B cell (primary cell): Measurements from ENCODE around the gene TAF1B. TPM values are rescaled to one million over a fixed set of nuclear protein-coding genes. Genes with fewer than 3 reads are reported as not detected.

ENCODE experiments used
- ATAC-seq: fragments of 200-7000 bp; cut with Tn5 transposase; one replicate; pipeline ENCODE4 v1.10.0; 2021; ENCODE audit warnings: low read depth, mild to moderate bottlenecking, moderate number of reproducible peaks, moderate library complexity
- CTCF ChIA-PET: fragments of 350-600 bp; sonication (Branson Sonifier 250); formaldehyde crosslinking; loops from one replicate; lab custom pipeline; 2021; ENCODE audit warnings: antibody characterized with exemption, inconsistent platforms; lab: Charles Lee
- POLR2A ChIA-PET: fragments of 350-600 bp; sonication (Branson Sonifier 250); formaldehyde crosslinking; loops from one replicate; lab custom pipeline; 2021; ENCODE audit warnings: antibody characterized with exemption; lab: Charles Lee
- DNase-seq: peaks from one replicate; pipeline ENCODE4 v3.0.0; 2013
- H2AFZ ChIP-seq: 2 replicates; pipeline ENCODE4 v1.6.1; 2012; ENCODE audit warnings: mild to moderate bottlenecking, low read depth, low read length; ENCODE audit not compliant: insufficient read depth, poor library complexity, severe bottlenecking
- H3K27ac ChIP-seq, 2 donors: 1 replicate in 1 of 2; 2 replicates in 1 of 2; pipeline ENCODE4 v1.5.1; 2012 to 2013; ENCODE audit warnings: low read length in 2 of 2, mild to moderate bottlenecking in 2 of 2, moderate library complexity in 1 of 2
- H3K27me3 ChIP-seq, 4 experiments: fragments of 200-600 bp in 1 of 4; sonication (generic) in 1 of 4; replicated peaks in 1 of 4; 1 replicate in 2 of 4; 2 replicates in 2 of 4; pipeline versions ENCODE4 v1.6.1 to v1.7.0; 2013 to 2016; ENCODE audit warnings: low read length in 3 of 4, mild to moderate bottlenecking in 2 of 4, mixed read lengths in 1 of 4, moderate library complexity in 1 of 4; ENCODE audit not compliant: insufficient read depth in 4 of 4, control insufficient read depth in 3 of 4; ENCODE audit errors: control extremely low read depth in 1 of 4
- H3K36me3 ChIP-seq, 2 experiments: replicated peaks in 1 of 2; 1 replicate in 1 of 2; 2 replicates in 1 of 2; pipeline versions ENCODE4 v1.6.1 to v1.7.1; 2013; ENCODE audit warnings: low read length in 1 of 2; ENCODE audit not compliant: insufficient read depth in 2 of 2, control insufficient read depth in 1 of 2; ENCODE audit errors: control extremely low read depth in 1 of 2, extremely low read depth in 1 of 2
- H3K4me1 ChIP-seq, 2 donors: fragments of 200-600 bp in 1 of 2; sonication (generic) in 1 of 2; 1 replicate in 1 of 2; 2 replicates in 1 of 2; pipeline versions ENCODE4 v1.5.1 to v1.6.1; 2013 to 2017; ENCODE audit warnings: low read length in 2 of 2; ENCODE audit not compliant: control insufficient read depth in 2 of 2, insufficient read depth in 2 of 2
- H3K4me2 ChIP-seq: replicated peaks from 2 replicates; pipeline ENCODE3; 2012; ENCODE audit warnings: mild to moderate bottlenecking, low read depth, low read length; ENCODE audit not compliant: poor library complexity, severe bottlenecking
- H3K4me3 ChIP-seq, 5 experiments: fragments of 200-600 bp in 1 of 5; sonication (generic) in 1 of 5; 1 replicate in 3 of 5; 2 replicates in 2 of 5; pipeline versions ENCODE4 v1.5.1 to v1.7.0; 2011 to 2016; ENCODE audit warnings: low read length in 4 of 5, mild to moderate bottlenecking in 4 of 5, low read depth in 2 of 5, control low read depth in 1 of 5, moderate library complexity in 1 of 5; ENCODE audit not compliant: insufficient read depth in 1 of 5; ENCODE audit errors: control extremely low read depth in 1 of 5, extremely low read depth in 1 of 5
- H3K79me2 ChIP-seq: fragments of 200-600 bp; sonication (generic); one replicate; pipeline ENCODE4 v1.6.0; 2016; ENCODE audit warnings: low read length; ENCODE audit not compliant: control insufficient read depth, insufficient read depth
- H3K9ac ChIP-seq: fragments of 200-600 bp; sonication (generic); 2 replicates; pipeline ENCODE4 v1.6.1; 2017; ENCODE audit warnings: mild to moderate bottlenecking, low read length, moderate library complexity
- H3K9me3 ChIP-seq, 3 donors: one replicate each; pipeline versions ENCODE4 v1.6.1 to v1.7.1; 2013; ENCODE audit warnings: low read length in 2 of 3; ENCODE audit not compliant: control insufficient read depth in 2 of 3, insufficient read depth in 1 of 3; ENCODE audit errors: control extremely low read depth in 1 of 3
- H4K20me1 ChIP-seq: 2 replicates; pipeline ENCODE4 v1.6.0; 2012; ENCODE audit warnings: mild to moderate bottlenecking, low read length; ENCODE audit not compliant: insufficient read depth, control insufficient read depth, poor library complexity, severe bottlenecking
- H3K27ac Mint-ChIP-seq: one replicate; pipeline ENCODE4 v1.8.0; 2021; ENCODE audit warnings: mixed read lengths
- H3K27me3 Mint-ChIP-seq: one replicate; pipeline ENCODE4 v1.8.0; 2021; ENCODE audit warnings: mixed read lengths
- H3K4me1 Mint-ChIP-seq: one replicate; pipeline ENCODE4 v1.8.0; 2021; ENCODE audit warnings: mixed read lengths
- H3K4me3 Mint-ChIP-seq: one replicate; pipeline ENCODE4 v1.8.0; 2021; ENCODE audit warnings: mixed read lengths
- H3K9me3 Mint-ChIP-seq: one replicate; pipeline ENCODE4 v1.8.0; 2022; ENCODE audit warnings: mixed read lengths; ENCODE audit not compliant: insufficient read depth
- EZH2 ChIP-seq: IDR thresholded peaks from 2 replicates; pipeline ENCODE4 v1.6.1; 2012; ENCODE audit warnings: borderline replicate concordance, low read depth, mild to moderate bottlenecking, moderate library complexity, low read length; ENCODE audit not compliant: insufficient read depth, poor library complexity, severe bottlenecking
- WGBS: methylation state at CpG from one replicate; pipeline ENCODE4 v1.1.5; 2013; ENCODE audit warnings: missing lambda C conversion rate; ENCODE audit not compliant: insufficient coverage; 5-methylcytosine and 5-hydroxymethylcytosine counted together
- intact Hi-C: fragments of 100-400 bp; cut with micrococcal nuclease; formaldehyde crosslinking; loops from one replicate; pipeline ENCODE4 v1.10.0; 2022
- polyA plus RNA-seq: library from polyadenylated mRNA; depleted of rRNA; stranded (reverse); fragments of >200 nt; gene quantifications from 2 replicates; pipeline ENCODE4 v1.2.3, GENCODE V29; 2012
- total RNA-seq, 2 donors: library from RNA; stranded (reverse); fragments of 120-200 nt in 1 of 2; gene quantifications; 1 replicate in 1 of 2; 2 replicates in 1 of 2; pipeline versions ENCODE4 v1.2.3 to v1.2.4, GENCODE V29; 2013 to 2022
- TF ChIP-seq, protein P1 (sequence below): fragments of 200-600 bp; IDR thresholded peaks from one replicate; pipeline ENCODE4 v1.8.0; 2022; ENCODE audit warnings: antibody characterized with exemption, mild to moderate bottlenecking

Gene TAF1B
- total and polyA plus RNA-seq, 2 donors (not counting 1 experiment from before 2014, with no cell fraction given) = 4.5 to 25.5 TPM

DNA sequence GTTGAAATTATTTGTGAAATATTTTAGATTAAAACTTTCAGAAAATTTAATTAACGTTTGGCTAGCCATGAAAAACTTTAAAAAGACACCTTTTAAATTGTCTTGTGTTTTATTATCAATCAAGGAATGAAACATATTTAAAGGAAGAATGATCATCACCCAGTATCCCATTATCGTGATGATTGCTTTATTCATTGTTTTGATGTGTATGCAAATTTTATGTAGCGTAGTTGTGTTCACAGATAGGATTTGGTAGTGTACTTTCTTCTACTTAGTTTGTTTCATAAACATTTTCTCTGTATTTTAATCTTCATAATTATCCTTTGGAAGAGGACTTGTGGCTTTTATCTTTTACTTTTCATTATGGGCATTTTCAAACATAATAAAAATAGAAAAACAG lies 116.0 kb downstream of the TAF1B start:
- intact Hi-C loops = no loop called here

DNA sequence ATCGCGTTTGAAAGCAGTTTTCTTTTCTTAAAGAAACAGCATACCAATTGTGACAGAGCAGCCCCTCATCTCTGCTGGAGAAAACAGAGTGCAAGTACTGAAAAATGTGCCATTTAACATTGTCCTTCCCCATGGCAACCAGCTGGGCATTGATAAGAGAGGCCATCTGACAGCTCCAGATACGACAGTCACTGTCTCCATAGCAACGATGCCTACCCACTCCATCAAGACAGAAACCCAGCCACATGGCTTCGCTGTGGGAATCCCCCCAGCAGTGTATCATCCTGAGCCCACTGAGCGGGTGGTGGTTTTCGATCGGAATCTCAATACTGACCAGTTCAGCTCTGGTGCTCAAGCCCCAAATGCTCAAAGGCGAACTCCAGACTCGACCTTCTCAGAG lies 117.7 kb downstream of the TAF1B start:
- H3K4me3 Mint-ChIP-seq = no peak overlapping the region
- ATAC-seq (no peak), DNase-seq (no peak)
- no peak overlapping the region for H3K27ac Mint-ChIP-seq
- no peak for TF ChIP-seq EZH2
- TF ChIP-seq, protein P1, sequence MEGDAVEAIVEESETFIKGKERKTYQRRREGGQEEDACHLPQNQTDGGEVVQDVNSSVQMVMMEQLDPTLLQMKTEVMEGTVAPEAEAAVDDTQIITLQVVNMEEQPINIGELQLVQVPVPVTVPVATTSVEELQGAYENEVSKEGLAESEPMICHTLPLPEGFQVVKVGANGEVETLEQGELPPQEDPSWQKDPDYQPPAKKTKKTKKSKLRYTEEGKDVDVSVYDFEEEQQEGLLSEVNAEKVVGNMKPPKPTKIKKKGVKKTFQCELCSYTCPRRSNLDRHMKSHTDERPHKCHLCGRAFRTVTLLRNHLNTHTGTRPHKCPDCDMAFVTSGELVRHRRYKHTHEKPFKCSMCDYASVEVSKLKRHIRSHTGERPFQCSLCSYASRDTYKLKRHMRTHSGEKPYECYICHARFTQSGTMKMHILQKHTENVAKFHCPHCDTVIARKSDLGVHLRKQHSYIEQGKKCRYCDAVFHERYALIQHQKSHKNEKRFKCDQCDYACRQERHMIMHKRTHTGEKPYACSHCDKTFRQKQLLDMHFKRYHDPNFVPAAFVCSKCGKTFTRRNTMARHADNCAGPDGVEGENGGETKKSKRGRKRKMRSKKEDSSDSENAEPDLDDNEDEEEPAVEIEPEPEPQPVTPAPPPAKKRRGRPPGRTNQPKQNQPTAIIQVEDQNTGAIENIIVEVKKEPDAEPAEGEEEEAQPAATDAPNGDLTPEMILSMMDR = no peak
- intact Hi-C loops = loop anchor here (5.0 kb wide), 1 partner anchor 319 kb away; no protein-coding TSS in a partner anchor
- Histone ChIP-seq H3K27ac (no peak overlapping the region), H3K9me3 (no peaks in the 10 kb centered on the region), H3K27me3 (peaks cover 0 to 4% (median 0%) of the 10 kb centered on the region in 4 experiments), H4K20me1 (no peaks in the 10 kb centered on the region), H3K36me3 (no peaks in the 10 kb centered on the region), H3K79me2 (no peaks in the 10 kb centered on the region), H3K4me1 (no peaks in the 10 kb centered on the region), H3K4me3 (no peak overlapping the region), H2AFZ (no peak overlapping the region), H3K9ac (no peak overlapping the region), H3K4me2 (no peak overlapping the region)
- POLR2A ChIA-PET = interaction anchor here (0.6 to 0.7 kb wide), 3 partner anchors 9 to 374 kb away, joined by 3 to 4 read pairs (median 3); no protein-coding TSS in a partner anchor
- no peaks in the 10 kb centered on the region for H3K9me3 Mint-ChIP-seq
- H3K27me3 Mint-ChIP-seq = peaks cover 16% of the 10 kb centered on the region
- peaks cover 5% of the 10 kb centered on the region for H3K4me1 Mint-ChIP-seq
- WGBS = 94% methylated on average over 6 of the region's 10 CpGs
- CTCF ChIA-PET = interaction anchor here (0.5 to 1.9 kb wide), 4 partner anchors 21 to 66 kb away, joined by 3 to 8 read pairs (median 3); no protein-coding TSS in a partner anchor

More for the DNA sequence above, 116.0 kb downstream of the TAF1B start:
- no peak overlapping the region for H3K4me3 ChIP-seq
- no peaks in the 10 kb centered on the region for H3K4me1 Mint-ChIP-seq
- no peaks in the 10 kb centered on the region for H3K4me1 ChIP-seq
- no peaks in the 10 kb centered on the region for H3K9me3 Mint-ChIP-seq
- no peak overlapping the region for H2AFZ ChIP-seq
- H3K4me2 ChIP-seq = no peak overlapping the region
- no peaks in the 10 kb centered on the region for H3K79me2 ChIP-seq
- no peak for DNase-seq
- ATAC-seq = no peak
- peaks cover 0 to 17% (median 9%) of the 10 kb centered on the region in 4 experiments for H3K27me3 ChIP-seq
- H3K4me3 Mint-ChIP-seq = no peak overlapping the region
- peaks cover 26% of the 10 kb centered on the region for H3K27me3 Mint-ChIP-seq
- no CpG with 5 or more reads among the region's 3 CpGs for WGBS
- H3K9me3 ChIP-seq = no peaks in the 10 kb centered on the region
- no peak overlapping the region for H3K27ac ChIP-seq
- TF ChIP-seq EZH2 = no peak
- TF ChIP-seq, protein P1 = no peak
- ChIA-PET CTCF (no interaction called here), POLR2A (no interaction called here)
- H3K9ac ChIP-seq = no peak overlapping the region
- no peak overlapping the region for H3K27ac Mint-ChIP-seq
- H4K20me1 ChIP-seq = no peaks in the 10 kb centered on the region
- no peaks in the 10 kb centered on the region for H3K36me3 ChIP-seq
